ENCODE measurements around the gene BCAR3.

The BCAR3 gene

DNA sequence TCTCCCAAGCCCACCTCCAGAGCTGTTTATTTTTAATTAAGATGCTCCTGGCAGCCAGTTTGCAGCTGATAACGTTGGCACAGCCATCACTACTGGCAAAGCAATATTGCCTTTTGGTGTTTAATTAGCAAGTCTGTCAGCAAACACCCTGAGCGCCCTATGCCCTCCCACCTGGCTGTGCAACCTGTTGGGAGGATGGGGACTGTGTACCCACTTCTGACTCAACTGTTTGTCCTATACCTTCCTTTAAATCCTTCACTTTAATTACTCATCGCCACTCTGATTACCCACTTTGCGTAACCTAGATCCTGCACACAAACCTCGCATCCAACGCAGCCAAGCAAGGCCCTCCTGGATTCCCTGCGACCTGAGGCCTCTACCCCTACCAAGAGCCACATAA is 67.1 kb downstream of the BCAR3 start:
- DNase-seq, result no peak

DNA sequence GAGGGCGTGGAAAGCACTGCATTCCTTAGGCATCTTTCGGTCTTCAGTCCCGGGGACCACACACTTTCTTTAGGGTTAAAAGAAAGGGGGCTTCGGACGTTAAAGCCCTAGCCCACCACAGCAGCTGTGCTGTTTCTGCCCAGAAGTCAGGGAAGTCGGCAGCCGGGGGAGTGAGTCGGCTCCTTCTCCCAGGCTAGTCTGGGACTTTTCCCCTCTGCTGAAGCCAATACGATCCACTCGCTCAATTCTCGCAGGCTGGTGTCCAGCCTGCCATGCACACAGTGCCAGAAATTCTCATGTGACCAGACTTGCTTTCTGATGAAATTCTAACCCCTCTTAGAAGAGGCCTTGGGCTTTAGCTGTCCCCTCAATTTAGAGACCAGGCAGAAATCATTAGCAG is 67.7 kb downstream of the BCAR3 start:
- no peak for DNase-seq

DNA sequence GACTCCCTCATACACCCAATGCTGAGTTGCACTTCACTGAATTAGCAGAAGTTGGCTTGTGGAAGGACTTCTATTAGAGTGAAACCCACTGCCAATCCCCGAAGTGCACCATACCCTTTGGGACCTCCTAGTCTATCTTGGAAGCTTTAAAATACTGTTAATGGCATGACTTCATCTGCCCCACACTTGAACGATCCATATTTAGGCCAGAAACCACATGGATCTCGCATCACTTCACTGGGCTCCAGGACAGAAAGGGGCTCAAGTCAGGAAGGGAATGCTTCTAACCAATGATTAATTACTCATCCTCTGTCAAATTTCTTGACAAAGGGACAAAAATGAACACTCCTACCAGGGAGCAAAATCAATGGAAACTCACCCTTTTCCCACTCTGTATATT is 69.1 kb downstream of the BCAR3 start:
- DNase-seq, result no peak

DNA sequence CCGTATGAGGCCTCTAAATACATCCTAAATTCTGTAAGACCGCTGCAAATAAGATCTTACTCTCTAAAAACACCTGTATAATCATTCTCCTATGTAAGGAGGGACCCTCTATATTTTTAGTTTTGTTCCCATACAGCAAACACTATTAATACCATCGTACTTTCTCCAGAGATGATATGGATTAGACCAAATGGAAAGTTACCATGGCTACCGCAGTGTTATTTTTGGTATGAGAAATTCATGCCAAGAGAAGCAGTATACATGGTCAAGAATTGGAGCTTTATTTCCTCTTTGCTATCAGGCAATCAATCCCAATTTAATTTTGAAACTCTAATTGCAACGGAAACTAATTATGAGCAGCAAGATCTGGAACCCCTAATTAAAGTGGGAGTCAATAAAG is 70.0 kb downstream of the BCAR3 start:
- no peak for DNase-seq

DNA sequence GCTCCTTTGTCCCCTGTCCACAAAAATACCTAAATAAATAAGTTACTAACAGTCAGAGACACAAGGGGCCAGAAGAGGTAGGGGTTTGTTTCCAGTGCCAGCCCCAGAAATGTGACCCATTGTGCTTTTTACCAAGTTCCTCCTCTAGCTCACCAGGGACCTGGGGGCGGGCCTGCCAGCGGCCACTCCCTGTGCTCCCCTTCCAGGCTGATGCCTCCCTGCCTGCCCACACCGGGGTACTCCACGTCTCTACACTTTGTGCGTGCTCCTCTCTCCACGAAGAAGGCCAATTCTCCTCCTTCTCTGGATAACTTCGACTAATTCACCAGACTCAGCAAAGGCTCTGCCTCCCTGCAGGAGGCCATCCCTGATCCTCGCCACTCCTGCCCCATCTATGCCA is 72.1 kb downstream of the BCAR3 start:
- DNase-seq, result no peak

DNA sequence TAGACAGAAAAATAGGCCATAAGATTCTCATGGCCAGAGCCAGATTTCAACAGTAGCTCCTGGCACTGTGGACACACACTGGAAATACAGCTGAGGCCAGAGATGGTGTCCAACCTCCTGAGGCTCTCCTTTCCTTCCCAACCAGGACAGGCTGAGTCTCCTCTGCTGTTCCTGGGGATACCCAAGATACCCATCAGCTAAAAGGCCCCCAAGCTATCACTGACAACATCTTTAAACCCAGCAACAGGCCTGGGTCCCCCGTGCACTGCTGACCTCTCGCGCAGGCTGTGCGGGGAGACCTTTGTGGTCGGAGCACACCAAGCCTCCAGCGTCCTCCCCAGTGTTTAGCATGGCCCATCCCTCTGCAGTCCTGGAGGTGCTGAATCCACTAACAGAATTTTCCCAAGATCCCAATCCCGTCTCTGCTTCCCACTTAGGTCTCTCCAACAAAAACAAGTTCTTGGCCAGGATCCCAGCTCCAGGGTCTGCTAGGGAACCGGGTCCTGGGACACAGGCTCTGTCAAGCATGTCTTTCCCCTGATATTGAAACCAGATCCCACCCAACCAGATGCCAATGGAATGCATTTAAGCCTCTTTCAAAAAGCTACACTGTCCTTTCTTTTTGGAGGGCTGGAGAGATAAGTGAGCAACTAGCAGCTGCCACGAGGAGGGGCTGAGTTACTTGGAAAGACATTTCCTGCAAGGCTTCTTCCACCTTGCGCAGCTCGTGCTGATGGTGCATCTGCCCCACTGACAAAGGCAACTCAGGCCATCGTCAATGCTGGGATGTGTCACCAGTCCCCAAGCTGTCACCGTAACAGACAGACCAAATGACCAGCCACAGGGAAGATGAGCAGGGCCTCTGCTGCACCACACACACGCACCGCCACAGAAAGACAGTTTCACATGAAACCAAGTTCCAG is 73.2 kb downstream of the BCAR3 start:
- no peak for DNase-seq

DNA sequence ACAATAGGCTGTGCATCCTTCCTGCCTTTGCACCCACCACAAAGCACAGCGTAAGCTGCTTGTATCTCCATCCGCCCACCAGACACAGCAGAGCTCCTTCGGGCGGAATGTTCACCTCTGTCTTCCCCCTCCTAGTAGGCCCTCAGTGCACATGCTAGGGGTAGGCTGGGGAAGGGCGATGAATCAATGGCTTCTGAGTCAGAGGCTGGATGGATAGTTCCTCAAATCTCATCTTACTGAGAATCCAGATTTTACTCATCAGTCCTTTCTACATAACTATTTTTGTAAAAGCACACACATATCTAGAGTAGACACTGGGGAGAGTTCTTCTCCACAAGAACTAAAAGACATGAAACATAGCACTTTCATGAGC is 73.8 kb downstream of the BCAR3 start:
- DNase-seq, result no peak

DNA sequence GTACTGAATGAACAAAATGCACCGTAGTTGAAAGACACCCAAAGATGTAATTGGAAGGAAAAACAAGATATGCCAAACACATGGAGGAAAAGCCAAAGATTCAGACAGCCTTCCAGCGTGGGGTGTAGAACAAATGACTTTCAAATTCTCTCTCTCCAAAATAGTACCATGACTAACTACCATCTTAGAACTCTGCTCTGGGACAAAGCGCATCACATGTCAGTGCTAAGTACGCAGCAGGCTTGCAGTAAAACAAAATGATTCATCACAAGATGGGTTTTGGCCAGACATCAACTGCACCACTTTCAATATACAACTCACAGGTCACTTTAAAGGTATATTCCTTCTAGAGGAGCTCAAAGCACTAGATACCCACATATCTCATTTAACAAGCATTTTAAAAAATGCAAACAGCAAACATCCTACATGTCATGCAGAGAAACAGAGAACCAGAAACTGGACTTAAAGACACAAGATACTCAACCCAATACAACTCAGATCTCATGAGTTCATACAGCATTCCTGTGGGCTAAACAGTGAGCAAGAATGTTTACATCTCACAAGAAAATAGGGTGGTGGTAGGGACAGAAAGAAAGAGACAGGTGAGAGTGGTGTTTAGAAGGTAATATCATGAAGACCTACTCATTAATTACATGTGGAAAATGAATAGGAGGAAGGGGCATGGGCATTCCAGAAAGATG is 75.7 kb downstream of the BCAR3 start:
- DNase-seq, result no peak

DNA sequence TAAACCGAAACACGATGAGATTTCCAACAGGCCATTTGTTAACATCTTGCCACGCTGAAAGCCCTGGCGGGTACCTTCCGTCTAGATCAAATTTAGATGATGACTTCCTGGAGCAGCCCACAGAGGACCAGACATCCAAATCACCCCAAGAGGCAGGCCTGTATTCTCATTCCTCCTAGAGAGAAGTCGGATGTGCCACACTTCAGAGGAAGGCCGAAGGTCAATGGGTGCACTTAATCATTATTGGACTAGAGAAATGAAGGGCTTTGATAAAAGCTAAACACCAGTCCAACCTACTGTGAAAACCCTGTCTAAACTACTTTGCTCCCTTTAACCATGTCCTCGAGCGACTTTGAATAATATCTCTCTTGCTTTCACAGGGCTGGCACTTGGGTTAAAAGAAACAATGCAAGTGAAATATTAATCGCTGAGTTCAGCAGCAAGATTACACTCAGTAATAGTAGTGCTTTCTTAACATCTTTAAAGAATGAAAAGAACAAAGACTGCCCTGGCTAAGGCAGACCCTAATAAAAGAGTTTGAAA is 76.5 kb downstream of the BCAR3 start:
- no peak for DNase-seq

DNA sequence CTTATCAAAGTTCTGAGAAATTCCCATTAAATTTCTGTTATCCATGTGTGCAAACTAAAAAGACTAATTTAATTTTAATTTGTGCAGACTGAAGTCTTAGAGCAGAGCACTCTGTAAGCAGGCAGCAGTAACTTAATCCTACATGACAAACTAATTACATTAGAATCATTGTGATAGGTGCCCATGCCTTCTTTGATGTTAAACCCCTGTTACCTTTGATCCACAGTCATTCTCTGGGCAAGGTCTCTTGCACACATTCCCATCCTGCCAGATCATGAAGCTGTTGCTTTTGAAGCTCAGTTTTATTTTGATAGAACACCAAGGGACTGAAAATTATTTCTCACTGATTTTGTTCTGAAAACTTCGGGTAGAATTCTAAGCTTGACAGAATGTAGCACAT is 77.2 kb downstream of the BCAR3 start:
- no peak for DNase-seq

DNA sequence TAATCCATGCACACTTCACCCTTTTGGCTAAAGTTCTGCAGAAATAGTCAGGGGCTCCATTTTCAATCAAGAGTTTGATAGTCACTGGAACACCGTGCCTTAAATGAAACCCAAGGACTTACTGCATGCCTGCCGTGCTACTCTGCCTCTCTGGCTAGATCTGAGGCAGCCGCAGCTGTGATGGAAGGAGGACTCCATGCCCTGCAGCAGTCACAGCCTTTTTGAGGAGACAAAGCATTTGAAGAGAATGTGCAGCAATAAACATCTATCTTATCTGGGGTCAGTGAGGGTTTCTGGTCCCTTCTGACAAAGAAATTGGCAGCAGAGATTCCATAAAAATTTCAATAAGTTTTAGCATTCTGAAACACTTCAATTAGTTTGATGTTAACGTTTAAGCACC is 78.0 kb downstream of the BCAR3 start:
- no peak for DNase-seq

DNA sequence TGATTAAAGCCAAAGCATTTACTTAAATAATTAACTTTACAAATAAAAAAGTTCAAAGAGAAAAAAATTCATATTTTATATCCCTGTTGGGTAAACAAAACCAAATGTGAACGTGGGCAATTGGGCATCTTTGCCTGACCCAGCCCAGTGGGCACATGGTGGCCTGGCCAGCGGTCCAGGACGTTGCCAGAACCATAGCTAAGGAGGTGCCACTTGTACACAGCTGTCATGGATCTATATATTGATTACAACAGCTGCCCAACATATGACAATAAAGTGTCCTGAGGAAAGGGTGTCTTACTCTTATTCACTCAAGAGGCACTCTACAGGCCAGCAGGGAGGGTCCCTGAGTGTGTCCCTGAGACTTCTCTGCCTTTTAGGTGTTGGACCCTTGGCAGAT is 78.5 kb downstream of the BCAR3 start:
- DNase-seq, result no peak

DNA sequence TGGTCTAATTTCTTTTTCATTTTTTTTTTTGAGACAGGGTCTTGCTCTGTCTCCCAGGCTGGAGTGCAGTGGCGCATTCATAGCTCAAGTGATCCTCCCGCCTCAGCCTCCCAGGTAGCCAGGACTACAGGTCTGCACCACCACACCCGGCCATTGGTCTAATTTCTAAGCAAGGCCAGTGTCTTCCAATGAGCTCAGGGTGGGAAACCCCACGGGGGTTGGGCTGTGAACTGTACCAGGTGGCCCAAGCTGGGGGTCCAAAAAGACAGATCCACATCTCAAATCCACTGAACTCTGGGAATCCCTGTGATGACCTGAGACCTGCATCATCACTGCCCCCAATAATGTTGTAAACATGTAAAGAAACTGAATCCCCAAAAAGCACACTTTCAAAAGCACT is 79.5 kb downstream of the BCAR3 start:
- no peak for DNase-seq

DNA sequence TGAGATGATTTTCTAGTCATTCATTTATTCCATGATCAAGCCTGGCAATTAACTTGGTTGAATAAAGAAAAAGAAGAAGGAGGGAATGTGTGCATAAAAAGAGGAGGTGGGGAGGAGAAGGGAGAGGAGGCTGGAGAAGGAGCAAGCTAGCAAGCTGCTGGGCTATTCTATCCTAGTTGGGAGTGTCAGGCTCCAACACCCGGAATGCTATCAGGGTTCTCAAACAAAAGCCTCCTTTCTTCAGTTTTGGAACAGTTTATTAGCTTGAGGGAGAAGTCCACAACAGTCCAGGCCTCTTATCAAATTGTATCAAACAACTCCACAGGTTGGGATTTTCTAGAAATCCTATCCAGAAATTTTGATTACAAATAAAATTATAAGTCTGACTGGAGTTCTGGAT is 80.0 kb downstream of the BCAR3 start:
- no peak for DNase-seq

DNA sequence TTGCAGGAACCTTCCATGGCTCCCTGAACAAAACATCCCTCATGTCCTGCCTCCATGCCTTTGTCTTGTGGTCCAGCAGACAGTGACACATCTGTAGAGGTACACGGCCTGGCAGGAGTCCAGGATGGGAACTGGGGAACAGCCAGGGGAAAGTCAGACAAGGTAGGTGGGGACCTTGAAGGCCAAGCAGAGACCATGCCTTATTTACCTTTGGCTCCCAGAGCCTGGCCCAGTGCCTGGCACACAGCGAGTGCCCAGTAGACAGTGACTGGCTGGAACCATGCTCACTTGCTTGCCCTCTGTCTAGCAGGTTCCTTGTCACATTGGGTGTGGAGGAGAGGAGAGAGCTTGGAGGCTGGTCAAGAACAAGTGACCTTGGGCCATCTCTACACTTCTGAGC is 81.0 kb downstream of the BCAR3 start:
- DNase-seq, result no peak

DNA sequence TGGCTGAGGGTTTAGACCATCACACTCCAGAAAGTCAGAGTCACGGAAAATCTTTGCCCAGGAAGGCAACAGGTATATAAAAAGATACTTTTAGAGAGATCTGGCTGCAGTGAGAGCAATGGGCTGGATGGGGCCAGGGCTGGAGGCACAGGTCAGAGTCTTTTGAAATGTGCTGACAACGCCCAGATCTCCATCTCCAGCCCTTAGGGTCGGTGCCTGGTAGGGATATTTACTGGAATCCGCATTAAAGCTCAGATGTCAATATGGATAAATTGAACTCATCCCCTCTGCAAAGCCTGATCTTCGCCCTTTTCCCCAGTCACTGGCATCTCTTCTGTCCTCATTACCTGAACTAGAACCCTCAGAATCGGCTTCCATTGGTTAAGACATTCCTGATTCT is 82.2 kb downstream of the BCAR3 start:
- no peak for DNase-seq

DNA sequence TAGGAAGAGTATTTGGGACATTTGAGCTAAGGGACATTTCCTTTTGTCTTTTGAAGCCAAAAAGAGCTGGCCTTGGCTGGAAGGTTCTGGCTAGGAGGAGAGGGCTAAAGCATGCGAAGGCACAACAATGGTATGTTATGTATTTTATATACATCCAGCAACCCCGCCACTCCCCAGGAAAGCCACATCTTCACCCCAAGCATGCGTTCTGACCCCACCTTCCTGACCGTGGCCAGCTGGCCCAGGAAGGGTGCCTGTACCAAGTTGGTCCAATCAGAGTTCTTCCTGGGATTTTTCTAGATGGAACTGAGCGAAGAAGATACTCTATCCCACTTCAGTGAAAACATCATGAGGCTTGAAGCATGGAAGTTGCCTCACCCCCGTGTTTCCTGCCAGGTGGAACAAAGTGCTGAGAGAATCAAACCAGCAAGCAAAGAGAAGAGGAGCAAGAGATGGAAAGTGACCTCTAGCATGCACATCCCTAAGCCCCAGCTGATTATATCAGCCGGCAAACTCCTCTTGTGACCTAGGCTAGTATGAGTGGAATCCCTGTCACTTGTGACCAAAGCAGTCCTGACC is 82.7 kb downstream of the BCAR3 start:
- no peak for DNase-seq

DNA sequence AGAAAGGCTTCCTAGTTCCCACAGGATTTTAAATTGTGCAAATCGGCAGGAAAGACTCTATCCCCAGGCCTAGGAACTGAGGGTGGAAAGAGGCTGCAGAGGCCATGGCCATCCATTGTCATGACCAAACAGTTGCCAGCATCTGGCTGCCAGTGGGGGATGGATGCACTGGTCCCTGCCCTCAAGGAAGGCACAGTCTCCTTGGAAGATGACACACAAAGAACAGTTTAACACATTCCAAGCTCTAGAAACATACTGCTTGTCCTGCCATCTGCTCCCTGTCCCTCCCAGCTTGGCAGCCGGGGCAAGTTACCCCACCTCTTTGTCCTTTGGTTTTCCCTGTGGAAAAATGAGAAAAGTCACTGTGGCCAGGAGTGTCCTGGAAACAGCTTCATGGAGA is 83.2 kb downstream of the BCAR3 start:
- no peak for DNase-seq

DNA sequence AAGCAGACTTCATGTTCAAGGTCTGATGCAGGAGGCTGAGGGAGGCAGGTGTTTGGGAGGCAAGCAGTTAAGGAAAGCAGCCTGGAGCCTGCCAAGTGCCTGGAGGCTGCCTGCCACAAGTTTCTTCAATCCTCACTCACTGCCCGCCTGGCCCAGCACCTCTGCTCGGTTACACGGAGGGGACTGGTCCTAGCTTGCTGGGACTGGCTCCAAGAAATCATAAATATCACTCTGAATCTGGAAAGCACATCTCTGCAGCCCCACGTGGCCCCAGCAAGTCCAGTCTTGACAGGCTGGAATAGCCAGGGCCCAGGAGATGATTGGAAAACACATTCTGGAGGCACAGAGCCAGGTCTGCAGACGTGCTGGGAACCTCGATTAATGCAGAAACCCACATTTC is 83.9 kb downstream of the BCAR3 start:
- DNase-seq, result no peak

DNA sequence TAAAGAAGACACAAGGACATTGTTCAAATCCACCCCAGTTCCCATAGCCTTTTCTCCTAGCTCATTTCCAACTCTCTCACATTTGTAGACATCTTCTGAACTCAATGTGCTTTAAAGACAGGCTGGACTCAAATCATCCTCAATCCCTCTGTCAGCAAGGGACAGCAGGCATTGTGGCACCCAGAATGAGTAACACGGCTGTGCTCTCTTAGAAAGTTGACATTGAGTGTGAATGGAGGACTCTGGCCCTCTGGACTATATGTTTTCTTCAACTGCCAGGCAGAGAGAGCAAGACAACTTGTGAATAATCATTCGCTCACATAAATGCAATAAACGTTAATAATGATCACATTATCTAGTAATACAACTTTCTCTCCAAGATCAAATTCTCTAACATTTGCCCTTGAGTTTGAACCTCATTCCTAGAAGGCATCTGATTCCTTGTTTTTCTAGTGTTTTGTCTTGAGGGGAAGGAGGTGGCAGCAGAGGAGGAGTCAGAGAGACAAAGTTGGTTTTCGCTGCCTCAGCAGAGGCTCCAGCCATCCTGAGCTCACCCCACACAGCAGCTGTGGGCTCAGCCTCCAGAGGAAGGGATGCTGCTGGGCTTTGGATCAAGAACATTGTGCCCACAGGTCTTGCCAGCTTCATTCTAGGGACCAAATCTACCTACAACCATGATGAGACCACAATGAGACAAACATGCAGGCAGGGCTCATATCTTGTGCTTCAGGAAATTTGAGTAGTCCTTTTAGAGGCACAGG is 85.1 kb downstream of the BCAR3 start:
- no peak for DNase-seq

DNA sequence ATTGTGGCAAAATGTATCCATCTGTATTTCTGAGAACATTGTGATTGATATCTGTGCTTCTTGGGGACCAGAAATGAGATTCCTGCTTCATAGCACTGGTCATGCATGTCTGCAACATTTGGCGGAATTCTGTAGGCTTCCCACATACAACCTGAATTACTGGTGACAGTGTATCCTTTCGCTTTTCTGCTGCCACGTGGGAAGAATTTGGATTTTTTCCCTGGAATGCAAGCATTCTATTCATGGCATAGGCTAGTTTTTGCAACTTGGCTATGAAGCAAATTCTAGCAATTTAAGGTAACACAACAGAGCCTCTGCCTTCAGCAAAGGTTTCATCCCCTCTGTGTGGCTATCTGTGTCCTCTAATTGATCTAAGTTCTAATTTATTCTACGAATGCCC is 85.9 kb downstream of the BCAR3 start:
- no peak for DNase-seq

DNA sequence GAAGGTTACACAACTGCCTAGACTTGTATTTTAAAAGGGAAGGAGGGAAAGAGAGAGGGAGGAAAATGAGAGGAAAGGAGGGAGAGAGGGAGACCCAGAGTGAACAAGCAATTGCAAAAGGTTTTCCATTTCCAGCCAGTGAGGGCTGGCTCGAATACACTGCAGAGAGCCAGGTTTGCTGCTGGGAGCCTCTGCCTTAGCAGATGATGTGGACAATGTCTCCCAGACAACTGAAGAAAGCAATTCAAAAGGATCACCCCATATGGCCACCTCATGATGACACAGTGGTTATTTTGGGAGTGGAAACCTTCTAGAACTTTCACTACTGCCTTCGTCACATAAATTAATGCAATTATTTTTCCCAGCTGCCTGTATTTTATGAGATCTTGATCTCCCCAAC is 86.4 kb downstream of the BCAR3 start:
- no peak for DNase-seq

DNA sequence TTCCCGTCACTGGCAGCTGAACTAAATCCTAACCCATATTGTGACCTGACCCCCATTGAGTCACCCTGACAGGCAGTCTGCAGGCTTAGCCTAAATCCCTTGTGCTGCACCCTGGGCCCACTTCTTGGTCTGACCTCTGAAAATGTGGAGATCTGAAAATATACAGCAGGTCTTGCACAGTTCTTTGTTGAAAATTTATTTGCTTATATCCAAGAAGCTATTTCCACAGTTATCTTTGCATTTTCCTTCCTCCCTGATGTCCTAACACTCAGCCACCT is 87.1 kb downstream of the BCAR3 start:
- no peak for DNase-seq
